Activated CD4-positive, alpha-beta T cell treated with anti-CD3 and anti-CD28 coated beads, Interleukin-2, amount 50 U/mL, for 24 hours (primary cell): Measurements from ENCODE around the gene RHEBL1.

ENCODE experiments used
- DNase-seq, 2 donors: peaks; one replicate each; pipeline ENCODE4 v3.0.0-alpha.2; 2020; ENCODE audit warnings: low read depth in 1 of 2, low spot score in 1 of 2

The RHEBL1 gene

GRCh38 chr12:49069507-49070346 lies at the start of gene RHEBL1:
Gene RHEBL1, minus strand, starts transcription at chr12:49069979. Its CDS starts 194 bp downstream, at chr12:49069785.
- peak; percentile 95 to 98 for DNase-seq

GRCh38 chr12:49111206-49111605 lies 41.4 kb upstream of the RHEBL1 start:
- DNase-seq = no peak

- DNase-seq = peak; percentile 84 to 93
These were observed 40.8 kb upstream of the RHEBL1 start, which contains the start of gene LMBR1L for GRCh38 chr12:49110464-49111155. Gene LMBR1L, minus strand, starts transcription at chr12:49110847. Its CDS starts 292 bp downstream, at chr12:49110555.

- no peak for DNase-seq
These were observed 40.1 kb upstream of the RHEBL1 start for GRCh38 chr12:49109641-49110463.

GRCh38 chr12:49108958-49109404 lies 39.2 kb upstream of the RHEBL1 start:
- DNase-seq = no peak

- DNase-seq = no peak
These were observed 35.8 kb upstream of the RHEBL1 start for GRCh38 chr12:49105504-49106084.

GRCh38 chr12:49104822-49105221 lies 35.0 kb upstream of the RHEBL1 start:
- DNase-seq = no peak

GRCh38 chr12:49100380-49100779 lies 30.6 kb upstream of the RHEBL1 start:
- DNase-seq = no peak

GRCh38 chr12:49098703-49099102 lies 28.9 kb upstream of the RHEBL1 start:
- DNase-seq = no peak

- DNase-seq = peak in 1 of 2 donors; percentile 52
These were observed 28.3 kb upstream of the RHEBL1 start for GRCh38 chr12:49098035-49098451.

GRCh38 chr12:49097381-49097780 lies 27.6 kb upstream of the RHEBL1 start:
- DNase-seq = no peak

- no peak for DNase-seq
These were observed 25.2 kb upstream of the RHEBL1 start for GRCh38 chr12:49094975-49095365.

- no peak for DNase-seq
These were observed 24.6 kb upstream of the RHEBL1 start, which contains the start of gene DHH for GRCh38 chr12:49094160-49094974. Gene DHH, minus strand, starts transcription at chr12:49094801. Its CDS starts 289 bp downstream, at chr12:49094512.

GRCh38 chr12:49093792-49094159 lies 24.0 kb upstream of the RHEBL1 start:
- DNase-seq = no peak

GRCh38 chr12:49092816-49093406 lies 23.1 kb upstream of the RHEBL1 start:
- DNase-seq = no peak

- peak in 1 of 2 donors; percentile 53 for DNase-seq
These were observed 22.5 kb upstream of the RHEBL1 start for GRCh38 chr12:49092086-49092815.

- no peak for DNase-seq
These were observed 22.0 kb upstream of the RHEBL1 start for GRCh38 chr12:49091836-49092085.

- DNase-seq = no peak
These were observed 21.5 kb upstream of the RHEBL1 start for GRCh38 chr12:49091056-49091835.
